CD4-positive, CD25-positive, alpha-beta regulatory T cell (primary cell): ENCODE data around the gene RPL11. TPM values are rescaled to one million over a fixed set of nuclear protein-coding genes. Genes with fewer than 3 reads are reported as not detected.
A peak's percentile ranks its signal among the peaks of the same experiment; 100 is the strongest.
"Not testable (repeated sequence)": the region's sequence is repeated elsewhere in the genome, so short reads cannot be mapped to it uniquely, and the experiment has no call there.

ENCODE experiments used
- ATAC-seq, 2 donors: fragments of 150-1000 bp; cut with Tn5 transposase; one replicate each; pipeline ENCODE4 v1.10.0; 2021; ENCODE audit warnings: low read depth in 2 of 2, moderate number of reproducible peaks in 2 of 2, moderate library complexity in 1 of 2
- DNase-seq, 3 donors: peaks; one replicate each; pipeline versions ENCODE4 v3.0.0 to v3.0.0-alpha.2; 2012 to 2022; ENCODE audit warnings: mixed read lengths in 1 of 3
- H3K27ac ChIP-seq: one replicate; pipeline ENCODE4 v1.7.0; 2013; ENCODE audit warnings: mild to moderate bottlenecking, low read length; ENCODE audit not compliant: insufficient read depth, poor library complexity, severe bottlenecking
- H3K27me3 ChIP-seq: one replicate; pipeline ENCODE4 v1.7.0; 2013; ENCODE audit warnings: low read length; ENCODE audit not compliant: control insufficient read depth, insufficient read depth
- H3K36me3 ChIP-seq: one replicate; pipeline ENCODE4 v1.7.0; 2013; ENCODE audit warnings: mild to moderate bottlenecking, low read length, moderate library complexity; ENCODE audit not compliant: control insufficient read depth, insufficient read depth
- H3K4me1 ChIP-seq: 2 replicates; pipeline ENCODE4 v1.7.0; 2013; ENCODE audit warnings: mild to moderate bottlenecking, low read length; ENCODE audit not compliant: insufficient read depth, control insufficient read depth, poor library complexity, severe bottlenecking
- H3K4me3 ChIP-seq: one replicate; pipeline ENCODE4 v1.7.0; 2013; ENCODE audit warnings: low read depth, mild to moderate bottlenecking, low read length, moderate library complexity
- H3K9me3 ChIP-seq, 2 experiments: 1 replicate in 1 of 2; 2 replicates in 1 of 2; pipeline ENCODE4 v1.7.0; 2013; ENCODE audit warnings: low read length in 2 of 2, mild to moderate bottlenecking in 1 of 2, moderate library complexity in 1 of 2; ENCODE audit not compliant: control insufficient read depth in 2 of 2
- H3K27ac Mint-ChIP-seq, 3 donors: one replicate each; pipeline ENCODE4 v1.8.0; 2020 to 2022; ENCODE audit warnings: mild to moderate bottlenecking in 3 of 3, mixed read lengths in 3 of 3, moderate library complexity in 2 of 3
- H3K27me3 Mint-ChIP-seq: one replicate; pipeline ENCODE4 v1.8.0; 2022; ENCODE audit warnings: mild to moderate bottlenecking, mixed read lengths
- H3K36me3 Mint-ChIP-seq: one replicate; pipeline ENCODE4 v1.8.0; 2020; ENCODE audit warnings: mixed read lengths
- H3K4me1 Mint-ChIP-seq, 4 donors: one replicate each; pipeline ENCODE4 v1.8.0; 2020 to 2022; ENCODE audit warnings: mixed read lengths in 4 of 4, mild to moderate bottlenecking in 1 of 4
- H3K4me3 Mint-ChIP-seq, 4 donors: one replicate each; pipeline ENCODE4 v1.8.0; 2020 to 2022; ENCODE audit warnings: mild to moderate bottlenecking in 4 of 4, mixed read lengths in 4 of 4, moderate library complexity in 3 of 4
- H3K9me3 Mint-ChIP-seq, 7 donors: one replicate each; pipeline ENCODE4 v1.8.0; 2020 to 2022; ENCODE audit warnings: mixed read lengths in 7 of 7, mild to moderate bottlenecking in 3 of 7, moderate library complexity in 2 of 7
- polyA plus RNA-seq, 4 donors: library from polyadenylated mRNA; unstranded; fragments of 300-500 nt; fragmentation: Illumina TruSeq; gene quantifications; one replicate each; pipeline ENCODE4 v1.2.3, GENCODE V29; 2021
- total RNA-seq: library from RNA; stranded (reverse); gene quantifications from one replicate; pipeline ENCODE4 v1.2.3, GENCODE V29; 2022

Gene RPL11
- total and polyA plus RNA-seq, 5 donors from 2014 or later, result 1,256 to 1,673 (median 1,395) TPM

DNA sequence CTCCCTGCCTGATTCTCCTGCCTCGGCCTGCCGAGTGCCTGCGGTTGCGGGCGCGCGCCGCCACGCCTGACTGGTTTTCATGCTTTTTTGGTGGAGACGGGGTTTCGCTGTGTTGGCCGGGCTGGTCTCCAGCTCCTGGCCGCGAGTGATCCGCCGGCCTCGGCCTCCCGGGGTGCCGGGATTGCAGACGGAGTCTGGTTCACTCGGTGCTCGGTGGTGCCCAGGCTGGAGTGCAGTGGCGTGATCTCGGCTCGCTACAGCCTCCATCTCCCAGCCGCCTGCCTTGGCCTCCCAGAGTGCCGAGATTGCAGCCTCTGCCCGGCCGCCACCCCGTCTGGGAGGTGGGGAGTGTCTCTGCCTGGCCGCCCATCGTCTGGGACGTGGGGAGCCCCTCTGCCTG lies 3.3 kb upstream of the RPL11 start:
- not testable (repeated sequence) for H3K36me3 ChIP-seq, H3K27me3 ChIP-seq, H3K27ac ChIP-seq, H3K9me3 Mint-ChIP-seq, H3K9me3 ChIP-seq, H3K4me3 Mint-ChIP-seq, ATAC-seq, DNase-seq, H3K4me3 ChIP-seq, H3K27ac Mint-ChIP-seq, H3K36me3 Mint-ChIP-seq
- Mint-ChIP-seq H3K27me3 (peaks cover 11% of the 10 kb centered on the region), H3K4me1 (peaks cover 10 to 17% (median 13%) of the 10 kb centered on the region in 4 donors)
- peaks cover 17% of the 10 kb centered on the region for H3K4me1 ChIP-seq

DNA sequence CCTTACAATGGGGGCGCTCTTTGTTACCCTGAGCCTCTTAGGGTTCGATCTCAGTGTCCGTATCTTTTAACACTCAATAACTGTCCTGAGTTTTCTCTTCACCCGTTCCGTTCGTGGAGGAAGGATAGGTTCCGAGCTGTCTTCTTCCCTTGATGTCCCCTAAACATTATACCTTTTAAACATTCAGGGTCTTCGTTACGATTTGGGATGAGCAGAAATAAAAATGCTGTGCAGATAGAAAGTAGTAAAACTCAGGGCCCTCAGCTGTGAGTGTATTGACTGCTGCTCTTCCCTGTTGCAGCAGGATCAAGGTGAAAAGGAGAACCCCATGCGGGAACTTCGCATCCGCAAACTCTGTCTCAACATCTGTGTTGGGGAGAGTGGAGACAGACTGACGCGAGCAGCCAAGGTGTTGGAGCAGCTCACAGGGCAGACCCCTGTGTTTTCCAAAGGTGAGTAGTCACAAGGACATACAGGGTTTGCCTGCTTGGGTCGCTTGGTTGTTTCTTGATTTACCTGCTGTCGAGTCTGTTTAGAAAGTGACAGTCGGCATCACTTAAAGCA lies 784 bp downstream of the RPL11 start:
- H3K27ac Mint-ChIP-seq, result peak overlapping the region; percentile 92 to 96 (median 95)
- no peak for ATAC-seq
- peak overlapping the region; percentile 82 for H3K27ac ChIP-seq
- H3K27me3 ChIP-seq, result no peaks in the 10 kb centered on the region
- H3K4me1 ChIP-seq, result peaks cover 35% of the 10 kb centered on the region
- no peaks in the 10 kb centered on the region for H3K9me3 ChIP-seq
- H3K36me3 ChIP-seq, result peaks cover 44% of the 10 kb centered on the region
- H3K36me3 Mint-ChIP-seq, result peaks cover 35% of the 10 kb centered on the region
- peaks cover 12 to 56% (median 45%) of the 10 kb centered on the region in 4 donors for H3K4me1 Mint-ChIP-seq
- H3K4me3 ChIP-seq, result peak overlapping the region; percentile 92
- H3K27me3 Mint-ChIP-seq, result peaks cover 5% of the 10 kb centered on the region
- no peaks in the 10 kb centered on the region for H3K9me3 Mint-ChIP-seq
- peak overlapping the region; percentile 94 to 97 (median 96) for H3K4me3 Mint-ChIP-seq
- DNase-seq, result peak in 1 of 3 donors; percentile 7

DNA sequence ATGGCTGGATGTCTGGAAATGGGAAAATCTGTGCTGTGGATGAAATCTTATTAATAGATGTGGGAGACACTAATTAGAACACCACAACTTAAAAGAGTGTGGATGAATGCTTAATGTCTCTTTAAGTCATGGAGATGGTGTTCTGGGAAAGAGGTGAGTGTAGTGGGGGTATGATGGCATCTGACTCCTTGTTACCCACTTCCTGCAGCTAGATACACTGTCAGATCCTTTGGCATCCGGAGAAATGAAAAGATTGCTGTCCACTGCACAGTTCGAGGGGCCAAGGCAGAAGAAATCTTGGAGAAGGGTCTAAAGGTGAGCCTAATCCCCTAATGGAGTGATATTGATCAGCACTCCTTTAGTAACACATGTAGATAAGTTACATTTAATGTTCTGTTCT lies 2.0 kb downstream of the RPL11 start:
- Mint-ChIP-seq H3K27me3 (peaks cover 5% of the 10 kb centered on the region), H3K4me1 (peaks cover 12 to 67% (median 54%) of the 10 kb centered on the region in 4 donors), H3K36me3 (peaks cover 35% of the 10 kb centered on the region), H3K4me3 (peak overlapping the region; percentile 94 to 97 (median 96)), H3K9me3 (no peaks in the 10 kb centered on the region), H3K27ac (peak overlapping the region; percentile 90 to 96 (median 92))
- Histone ChIP-seq H3K4me1 (peaks cover 35% of the 10 kb centered on the region), H3K36me3 (peaks cover 56% of the 10 kb centered on the region), H3K27ac (peak overlapping the region; percentile 27), H3K4me3 (peak overlapping the region; percentile 92), H3K9me3 (no peaks in the 10 kb centered on the region), H3K27me3 (no peaks in the 10 kb centered on the region)
- DNase-seq (no peak), ATAC-seq (no peak)

DNA sequence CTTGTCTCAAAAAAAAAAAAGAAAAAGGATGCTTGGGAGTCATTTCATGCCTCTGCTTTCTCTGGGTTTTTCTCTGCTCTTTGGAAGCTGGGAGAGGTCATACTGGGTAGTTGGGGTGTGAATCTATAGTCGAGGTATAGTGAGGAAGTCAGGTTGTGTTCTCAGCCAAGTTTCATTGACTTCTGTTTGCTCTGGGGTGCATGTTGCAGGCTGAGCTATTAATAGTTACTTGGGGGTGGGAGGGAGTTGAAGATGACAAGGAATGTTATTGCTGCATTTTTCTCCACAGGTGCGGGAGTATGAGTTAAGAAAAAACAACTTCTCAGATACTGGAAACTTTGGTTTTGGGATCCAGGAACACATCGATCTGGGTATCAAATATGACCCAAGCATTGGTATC lies 2.8 kb downstream of the RPL11 start:
- ATAC-seq, result no peak
- H3K36me3 ChIP-seq, result peaks cover 64% of the 10 kb centered on the region
- no peaks in the 10 kb centered on the region for H3K27me3 ChIP-seq
- H3K27me3 Mint-ChIP-seq, result peaks cover 5% of the 10 kb centered on the region
- H3K27ac Mint-ChIP-seq, result peak overlapping the region in 1 of 3 donors; percentile 92
- no peak for DNase-seq
- H3K27ac ChIP-seq, result no peak overlapping the region
- peaks cover 12 to 69% (median 54%) of the 10 kb centered on the region in 4 donors for H3K4me1 Mint-ChIP-seq
- H3K4me3 ChIP-seq, result no peak overlapping the region
- peak overlapping the region; percentile 40 to 97 (median 96) for H3K4me3 Mint-ChIP-seq
- H3K4me1 ChIP-seq, result peaks cover 35% of the 10 kb centered on the region
- H3K36me3 Mint-ChIP-seq, result peaks cover 38% of the 10 kb centered on the region
- no peaks in the 10 kb centered on the region for H3K9me3 Mint-ChIP-seq
- no peaks in the 10 kb centered on the region for H3K9me3 ChIP-seq

DNA sequence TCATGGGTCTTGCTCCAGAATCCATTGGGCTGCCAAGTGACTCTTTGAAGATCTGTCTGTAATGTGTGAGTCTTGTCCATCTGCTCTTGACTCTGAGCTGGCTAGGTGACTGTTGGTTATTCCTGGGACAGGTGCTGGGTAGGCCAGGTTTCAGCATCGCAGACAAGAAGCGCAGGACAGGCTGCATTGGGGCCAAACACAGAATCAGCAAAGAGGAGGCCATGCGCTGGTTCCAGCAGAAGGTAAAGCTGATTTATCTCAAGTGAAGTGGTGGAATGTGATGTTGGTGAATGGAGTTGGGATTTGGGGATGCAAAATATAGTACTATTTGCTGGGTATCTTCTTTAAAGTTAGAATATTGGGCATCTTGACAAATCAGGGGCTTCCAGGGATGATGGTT lies 4.1 kb downstream of the RPL11 start:
- peak overlapping the region in 3 of 4 donors; percentile 15 to 36 (median 21) for H3K4me3 Mint-ChIP-seq
- H3K9me3 Mint-ChIP-seq, result no peaks in the 10 kb centered on the region
- no peak overlapping the region for H3K27ac ChIP-seq
- ATAC-seq, result no peak
- H3K9me3 ChIP-seq, result no peaks in the 10 kb centered on the region
- H3K4me3 ChIP-seq, result no peak overlapping the region
- H3K27me3 ChIP-seq, result no peaks in the 10 kb centered on the region
- H3K36me3 Mint-ChIP-seq, result peaks cover 47% of the 10 kb centered on the region
- peaks cover 35% of the 10 kb centered on the region for H3K4me1 ChIP-seq
- H3K27me3 Mint-ChIP-seq, result peaks cover 5% of the 10 kb centered on the region
- peaks cover 15 to 75% (median 54%) of the 10 kb centered on the region in 4 donors for H3K4me1 Mint-ChIP-seq
- peak overlapping the region in 2 of 3 donors; percentile 18 to 68 for H3K27ac Mint-ChIP-seq
- peaks cover 76% of the 10 kb centered on the region for H3K36me3 ChIP-seq
- no peak for DNase-seq

DNA sequence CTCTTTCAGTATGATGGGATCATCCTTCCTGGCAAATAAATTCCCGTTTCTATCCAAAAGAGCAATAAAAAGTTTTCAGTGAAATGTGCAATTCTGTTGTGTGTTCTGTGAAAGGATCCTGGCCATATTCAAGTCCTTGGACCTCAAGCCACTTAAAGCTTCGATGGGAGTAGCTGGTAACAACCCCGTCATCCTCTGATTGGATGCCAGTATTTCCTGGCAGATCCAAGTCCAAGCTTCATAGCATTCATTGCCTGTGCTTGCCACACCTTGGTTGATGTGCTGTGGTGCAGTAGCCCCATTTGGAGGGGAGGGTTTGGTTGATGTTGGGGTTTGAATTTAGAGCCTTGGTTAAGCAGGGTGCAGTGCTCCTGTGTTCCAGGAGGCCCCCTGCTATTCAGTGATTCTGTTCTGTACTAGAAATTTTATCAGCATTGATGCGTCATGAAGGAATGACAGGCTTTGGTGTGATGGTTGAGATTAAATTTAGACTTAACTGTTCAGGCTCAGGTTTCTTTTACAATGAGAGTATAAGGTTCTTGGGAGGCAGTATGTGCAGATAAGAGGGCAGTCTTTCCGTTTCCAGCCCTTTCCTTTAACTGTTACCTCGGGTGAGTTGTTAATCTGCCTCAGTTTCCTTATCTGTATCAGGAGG lies 4.9 kb downstream of the RPL11 start:
- H3K4me1 ChIP-seq, result peaks cover 33% of the 10 kb centered on the region
- no peak overlapping the region for H3K4me3 ChIP-seq
- no peak for DNase-seq
- peak overlapping the region; percentile 15 for H3K27ac ChIP-seq
- peaks cover 84% of the 10 kb centered on the region for H3K36me3 ChIP-seq
- no peak for ATAC-seq
- Mint-ChIP-seq H3K4me3 (peak overlapping the region in 3 of 4 donors; percentile 18 to 28 (median 24)), H3K27ac (peak overlapping the region in 1 of 3 donors; percentile 68), H3K4me1 (peaks cover 16 to 79% (median 54%) of the 10 kb centered on the region in 4 donors), H3K9me3 (no peaks in the 10 kb centered on the region), H3K36me3 (peaks cover 55% of the 10 kb centered on the region), H3K27me3 (peaks cover 5% of the 10 kb centered on the region)
- no peaks in the 10 kb centered on the region for H3K9me3 ChIP-seq
- H3K27me3 ChIP-seq, result no peaks in the 10 kb centered on the region

DNA sequence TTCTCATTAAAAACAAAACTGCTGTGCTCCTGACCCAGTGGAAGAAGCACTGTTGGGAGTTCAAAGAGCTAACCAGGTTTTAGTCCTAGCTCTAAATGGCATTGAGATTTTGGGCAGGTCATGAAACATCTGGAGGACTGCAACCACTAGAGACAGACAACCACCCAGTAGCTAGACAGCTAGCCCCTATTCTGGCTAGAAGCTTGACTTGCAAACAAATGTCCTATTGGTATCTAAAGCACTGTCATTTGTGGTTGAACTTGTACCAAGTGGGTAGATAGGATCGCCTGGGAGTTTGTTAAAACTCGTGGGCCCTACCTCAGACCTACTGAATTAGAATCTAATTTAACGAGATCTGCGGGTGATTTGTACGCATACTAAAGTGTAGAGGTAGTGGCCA lies 6.9 kb downstream of the RPL11 start:
- Mint-ChIP-seq H3K4me1 (peaks cover 4 to 60% (median 43%) of the 10 kb centered on the region in 4 donors), H3K9me3 (no peaks in the 10 kb centered on the region), H3K36me3 (peaks cover 51% of the 10 kb centered on the region), H3K27me3 (peaks cover 5% of the 10 kb centered on the region), H3K27ac (no peak overlapping the region), H3K4me3 (no peak overlapping the region)
- Histone ChIP-seq H3K4me3 (no peak overlapping the region), H3K27me3 (no peaks in the 10 kb centered on the region), H3K27ac (no peak overlapping the region), H3K36me3 (peaks cover 95% of the 10 kb centered on the region), H3K4me1 (peaks cover 18% of the 10 kb centered on the region), H3K9me3 (no peaks in the 10 kb centered on the region)
- ATAC-seq (no peak), DNase-seq (no peak)
